SH-SY5Y (cell line): ENCODE results near the gene PRKCSH.

ENCODE experiments used
- GATA2 ChIP-seq: IDR thresholded peaks from 2 replicates; pipeline ENCODE4 v1.6.1; 2011; ENCODE audit warnings: mild to moderate bottlenecking, low read depth, low read length
- GATA3 ChIP-seq: IDR thresholded peaks from 2 replicates; pipeline ENCODE4 v1.6.1; 2011; ENCODE audit warnings: low read depth, mild to moderate bottlenecking, low read length, moderate library complexity

DNA sequence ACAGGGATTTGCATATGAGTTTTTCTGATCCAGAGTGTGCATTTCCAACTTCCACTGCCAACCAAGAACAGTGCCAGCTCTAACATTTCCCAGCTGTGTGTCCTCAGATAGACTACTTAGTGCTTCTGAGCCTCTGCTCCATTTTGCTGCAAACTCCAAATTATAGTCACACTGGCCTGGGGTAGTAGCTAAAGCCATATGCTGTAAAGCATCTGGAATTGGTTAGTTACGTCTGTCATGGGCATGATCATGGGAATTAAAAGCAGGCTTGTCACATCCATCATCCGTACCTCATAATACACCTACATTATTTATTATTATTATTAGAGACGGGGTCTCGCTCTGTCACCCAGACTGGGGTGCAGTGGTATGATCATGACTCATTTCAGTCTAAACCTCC lies 38.3 kb downstream of the PRKCSH start:
- TF ChIP-seq GATA2 (no peak), GATA3 (no peak)
